Epithelial cell of proximal tubule (primary cell): Measurements from ENCODE around the gene WBP11. TPM values are rescaled to one million over a fixed set of nuclear protein-coding genes. Genes with fewer than 3 reads are reported as not detected.

Experiments
- DNase-seq: peaks from one replicate; pipeline ENCODE4 v3.0.0-alpha.2; 2011; ENCODE audit warnings: low read depth
- H3K4me3 ChIP-seq: 2 replicates; pipeline ENCODE4 v1.5.1; 2011; ENCODE audit warnings: low read depth, mild to moderate bottlenecking, low read length
- CTCF ChIP-seq: conservative IDR thresholded peaks from 2 replicates; pipeline ENCODE4 v1.5.1; 2012; ENCODE audit warnings: low read depth, mild to moderate bottlenecking, low read length
- total RNA-seq: library from RNA; depleted of rRNA; stranded (reverse); fragments of >200 nt; gene quantifications from 2 replicates; pipeline ENCODE4 v1.2.3, GENCODE V29; 2015

The WBP11 gene
- total RNA-seq, 1 donor from 2014 or later: 20.4 TPM

- DNase-seq: no peak
- peak overlapping the region; percentile 87 for H3K4me3 ChIP-seq
- TF ChIP-seq CTCF: no peak
Measured at GRCh38 chr12:14774906-14775635, 28.2 kb downstream of the WBP11 start.

GRCh38 chr12:14774074-14774905 lies 29.0 kb downstream of the WBP11 start:
- DNase-seq: peak; percentile 78
- no peak for TF ChIP-seq CTCF
- peak overlapping the region; percentile 87 for H3K4me3 ChIP-seq

- H3K4me3 ChIP-seq: peak overlapping the region; percentile 87
- no peak for TF ChIP-seq CTCF
- no peak for DNase-seq
Measured at GRCh38 chr12:14773685-14774073, 29.6 kb downstream of the WBP11 start.

GRCh38 chr12:14772946-14773345 lies 30.3 kb downstream of the WBP11 start:
- DNase-seq: no peak
- TF ChIP-seq CTCF: no peak
- no peak overlapping the region for H3K4me3 ChIP-seq

- no peak for DNase-seq
- peak overlapping the region; percentile 66 for H3K4me3 ChIP-seq
- no peak for TF ChIP-seq CTCF
Measured at GRCh38 chr12:14771651-14772137, 31.6 kb downstream of the WBP11 start.

GRCh38 chr12:14770496-14771461 lies 32.5 kb downstream of the WBP11 start:
- H3K4me3 ChIP-seq: peak overlapping the region; percentile 66
- TF ChIP-seq CTCF: no peak
- peak; percentile 85 for DNase-seq
